H1 (cell line): ENCODE results near the gene CACNG3. TPM values are rescaled to one million over a fixed set of nuclear protein-coding genes. Genes with fewer than 3 reads are reported as not detected.

Experiments
- CTCF ChIA-PET: fragments of 300-600 bp; sonication (Branson Sonifier 250); formaldehyde crosslinking; loops from one replicate; lab custom pipeline; 2021; ENCODE audit not compliant: partially characterized antibody; lab: Charles Lee
- POLR2A ChIA-PET: fragments of 300-600 bp; sonication (Branson Sonifier 250); formaldehyde crosslinking; loops from one replicate; lab custom pipeline; 2021; ENCODE audit warnings: inconsistent platforms; ENCODE audit not compliant: partially characterized antibody; lab: Charles Lee
- DNase-seq, 2 experiments: peaks; one replicate each; pipeline versions ENCODE4 v3.0.0 to v3.0.0-alpha.2; 2010 to 2022; ENCODE audit warnings: low spot score in 2 of 2, low read depth in 1 of 2, mixed read lengths in 1 of 2
- FAIRE-seq: peaks from 2 replicates; lab custom pipeline; 2011; peaks lifted over from hg19 to GRCh38; lab: Jason Lieb, UNC
- H2AFZ ChIP-seq: 2 replicates; pipeline ENCODE4 v1.8.1; 2012; ENCODE audit warnings: low read length, inconsistent platforms
- H2AK5ac ChIP-seq: 2 replicates; pipeline ENCODE4 v1.6.1; 2013; ENCODE audit warnings: low read depth, low read length
- H2BK120ac ChIP-seq: replicated peaks from 2 replicates; pipeline ENCODE3; 2013; ENCODE audit warnings: low read depth, low read length, inconsistent platforms
- H2BK12ac ChIP-seq: 2 replicates; pipeline ENCODE4 v1.6.1; 2013; ENCODE audit warnings: low read depth, low read length
- H2BK15ac ChIP-seq: 2 replicates; pipeline ENCODE4 v1.6.1; 2013; ENCODE audit warnings: low read length
- H2BK20ac ChIP-seq: 2 replicates; pipeline ENCODE4 v1.6.1; 2013; ENCODE audit warnings: low read length
- H2BK5ac ChIP-seq: 2 replicates; pipeline ENCODE4 v1.6.1; 2013; ENCODE audit warnings: low read depth, low read length
- H3K14ac ChIP-seq: 2 replicates; pipeline ENCODE4 v1.6.1; 2013; ENCODE audit warnings: inconsistent platforms; ENCODE audit not compliant: insufficient read length
- H3K18ac ChIP-seq: 2 replicates; pipeline ENCODE4 v1.6.1; 2013; ENCODE audit warnings: low read length; ENCODE audit errors: extremely low read depth
- H3K23ac ChIP-seq: 2 replicates; pipeline ENCODE4 v1.6.1; 2013; ENCODE audit warnings: inconsistent platforms; ENCODE audit not compliant: insufficient read length
- H3K23me2 ChIP-seq: 2 replicates; pipeline ENCODE4 v1.6.1; 2013; ENCODE audit warnings: low read depth, low read length
- H3K27ac ChIP-seq: 2 replicates; pipeline ENCODE4 v1.6.1; 2011; ENCODE audit warnings: low read depth, low read length, inconsistent platforms
- H3K27me3 ChIP-seq, 4 experiments: replicated peaks in 1 of 4; 1 replicate in 1 of 4; 2 replicates in 3 of 4; pipeline versions ENCODE4 v1.6.1 to v1.8.1; 2011 to 2013; ENCODE audit warnings: low read length in 3 of 4, mild to moderate bottlenecking in 3 of 4, inconsistent platforms in 2 of 4, mixed read lengths in 2 of 4, moderate library complexity in 1 of 4; ENCODE audit not compliant: control insufficient read depth in 3 of 4, insufficient read depth in 3 of 4; ENCODE audit errors: extremely low read depth in 1 of 4
- H3K36me3 ChIP-seq, 4 experiments: 2 replicates each; pipeline versions ENCODE4 v1.6.1 to v1.8.1; 2011 to 2013; ENCODE audit warnings: mild to moderate bottlenecking in 4 of 4, low read length in 3 of 4, moderate library complexity in 2 of 4, control low read depth in 1 of 4, inconsistent platforms in 1 of 4; ENCODE audit not compliant: insufficient read depth in 4 of 4, control insufficient read depth in 2 of 4
- H3K4ac ChIP-seq: replicated peaks from 2 replicates; pipeline ENCODE3; 2013; ENCODE audit warnings: low read length, low read depth, mixed read lengths, inconsistent platforms; ENCODE audit not compliant: insufficient read length
- H3K4me1 ChIP-seq, 4 experiments: replicated peaks in 1 of 4; 1 replicate in 1 of 4; 2 replicates in 3 of 4; pipeline versions ENCODE4 v1.6.1 to v1.8.1; 2011 to 2013; ENCODE audit warnings: low read length in 3 of 4, inconsistent platforms in 2 of 4, mixed read lengths in 1 of 4; ENCODE audit not compliant: insufficient read depth in 4 of 4, control insufficient read depth in 3 of 4
- H3K4me2 ChIP-seq, 2 experiments: 2 replicates each; pipeline versions ENCODE4 v1.6.1 to v1.8.1; 2011 to 2013; ENCODE audit warnings: low read depth in 2 of 2, low read length in 2 of 2, control low read depth in 1 of 2, inconsistent platforms in 1 of 2, mild to moderate bottlenecking in 1 of 2; ENCODE audit not compliant: insufficient read depth in 1 of 2
- H3K4me3 ChIP-seq, 4 experiments: fragments of 200-600, 300-600 bp in 1 of 4; sonication (generic), shearing (Covaris generic), sonication (Bioruptor Twin) in 1 of 4; 2 replicates each; pipeline versions ENCODE4 v1.5.1 to v1.8.1; 2011 to 2016; ENCODE audit warnings: low read length in 4 of 4, low read depth in 3 of 4, control low read depth in 2 of 4, inconsistent platforms in 2 of 4, mild to moderate bottlenecking in 2 of 4, mixed read lengths in 1 of 4, moderate library complexity in 1 of 4; ENCODE audit not compliant: insufficient read depth in 2 of 4; ENCODE audit errors: extremely low read depth in 1 of 4
- H3K56ac ChIP-seq: replicated peaks from 2 replicates; pipeline ENCODE3; 2013; ENCODE audit warnings: low read depth, mild to moderate bottlenecking, mixed read lengths, low read length, inconsistent platforms; ENCODE audit not compliant: insufficient read length
- H3K79me1 ChIP-seq: 2 replicates; pipeline ENCODE4 v1.6.1; 2013; ENCODE audit warnings: low read depth, low read length, control low read depth
- H3K79me2 ChIP-seq, 2 experiments: 2 replicates each; pipeline versions ENCODE4 v1.6.1 to v1.8.1; 2012 to 2013; ENCODE audit warnings: low read length in 2 of 2, mild to moderate bottlenecking in 2 of 2, inconsistent platforms in 1 of 2; ENCODE audit not compliant: insufficient read depth in 2 of 2, control insufficient read depth in 1 of 2
- H3K9ac ChIP-seq, 4 experiments: replicated peaks in 1 of 4; 1 replicate in 1 of 4; 2 replicates in 3 of 4; pipeline versions ENCODE4 v1.6.1 to v1.8.1; 2011 to 2013; ENCODE audit warnings: low read depth in 3 of 4, low read length in 3 of 4, control low read depth in 2 of 4, mild to moderate bottlenecking in 2 of 4, moderate library complexity in 2 of 4, inconsistent platforms in 1 of 4; ENCODE audit errors: extremely low read depth in 1 of 4
- H3K9me3 ChIP-seq, 2 experiments: 2 replicates each; pipeline versions ENCODE4 v1.6.1 to v1.8.1; 2012 to 2013; ENCODE audit warnings: mild to moderate bottlenecking in 2 of 2, moderate library complexity in 2 of 2, control low read depth in 1 of 2, inconsistent platforms in 1 of 2, low read depth in 1 of 2, low read length in 1 of 2, mixed read lengths in 1 of 2; ENCODE audit not compliant: insufficient read depth in 2 of 2
- H4K20me1 ChIP-seq, 2 experiments: replicated peaks in 1 of 2; 2 replicates each; pipeline versions ENCODE3 to v1.8.1; 2011 to 2013; ENCODE audit warnings: inconsistent platforms in 2 of 2, low read length in 2 of 2, mild to moderate bottlenecking in 1 of 2; ENCODE audit not compliant: insufficient read depth in 2 of 2, control insufficient read depth in 1 of 2
- H4K5ac ChIP-seq: 2 replicates; pipeline ENCODE4 v1.6.1; 2013; ENCODE audit warnings: low read length, low read depth, mixed read lengths, inconsistent platforms; ENCODE audit not compliant: insufficient read length
- H4K8ac ChIP-seq: 2 replicates; pipeline ENCODE4 v1.8.0; 2013; ENCODE audit warnings: mild to moderate bottlenecking, moderate library complexity, low read length, inconsistent platforms; ENCODE audit not compliant: insufficient read depth; ENCODE audit errors: extremely low read depth
- H4K91ac ChIP-seq: replicated peaks from 2 replicates; pipeline ENCODE3; 2013; ENCODE audit warnings: low read length, mixed read lengths, inconsistent platforms; ENCODE audit not compliant: insufficient read length
- WGBS, 2 experiments: shearing (Covaris generic) in 1 of 2; methylation state at CpG; one replicate each; pipeline versions ENCODE4 v1.1.6 to v1.1.7; 2013 to 2015; ENCODE audit warnings: low lambda C conversion rate in 2 of 2, mixed read lengths in 2 of 2, inconsistent platforms in 1 of 2, low coverage in 1 of 2, missing lambda C conversion rate in 1 of 2; ENCODE audit not compliant: insufficient replicate concordance in 2 of 2, insufficient coverage in 1 of 2, insufficient read length in 1 of 2; ENCODE audit errors: extremely low coverage in 1 of 2, missing lambda C conversion rate in 1 of 2; 5-methylcytosine and 5-hydroxymethylcytosine counted together
- polyA plus RNA-seq, 7 experiments: library from polyadenylated mRNA; depleted of rRNA in 3 of 7; stranded (reverse) in 5 of 7; unstranded in 2 of 7; fragments of >200 nt in 5 of 7; fragments of 200-250 nt in 2 of 7; gene quantifications; 1 replicate in 5 of 7; 2 replicates in 1 of 7; 4 replicates in 1 of 7; pipeline versions ENCODE4 v1.2.1 to v1.2.3, GENCODE V29; 2011 to 2013; ENCODE audit warnings: missing spikeins in 2 of 7, mixed read lengths in 2 of 7
- total RNA-seq: library from RNA; stranded (reverse); fragmentation: NEBNext Ultra II Directional; extraction: Animal tissue kit (Norgen Biotek cat#: 25700); gene quantifications from 2 replicates; pipeline ENCODE4 v1.2.1, GENCODE V29; 2021
- TF ChIP-seq, protein P1 (sequence below): IDR thresholded peaks from 2 replicates; pipeline ENCODE4 v1.6.1; 2011; ENCODE audit warnings: low read depth, mild to moderate bottlenecking, low read length; ENCODE audit not compliant: insufficient read depth

Gene CACNG3
- total and polyA plus RNA-seq, 2 of the 8 experiments (the other 6 are each of a cell fraction or from before 2014, with no cell fraction given), result 0.12 TPM; not detected in 1

DNA sequence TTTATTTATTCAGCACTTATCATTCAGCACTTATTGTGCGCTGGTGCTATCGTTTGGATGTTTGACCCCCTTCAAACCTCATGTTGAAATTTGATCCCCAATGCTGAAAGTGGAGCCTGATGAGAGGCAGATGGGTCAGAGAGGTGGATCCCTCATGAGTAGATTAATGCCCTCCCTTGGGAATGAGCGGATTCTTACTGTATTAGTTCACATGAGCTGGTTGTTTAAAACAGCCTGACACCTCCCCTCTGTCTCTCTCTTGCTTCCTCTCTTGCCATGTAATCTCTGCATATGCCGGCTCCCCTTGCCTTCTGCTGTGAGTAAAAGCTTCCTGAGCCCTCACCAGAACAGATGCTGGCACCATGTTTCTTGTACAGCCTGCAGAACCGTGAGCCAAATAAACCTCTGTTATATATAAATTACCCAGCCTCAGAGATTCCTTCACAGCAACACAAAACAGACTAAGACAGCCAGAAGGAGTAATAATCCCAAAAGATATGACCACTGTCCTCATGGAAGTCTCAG is 111.1 kb downstream of the CACNG3 start:
- DNase-seq, result no peak

More for the DNA sequence above, 111.1 kb downstream of the CACNG3 start:
- Histone ChIP-seq H2BK12ac (no peak overlapping the region), H2BK5ac (no peak overlapping the region), H4K5ac (no peak overlapping the region), H4K20me1 (no peaks in the 10 kb centered on the region), H3K4me2 (no peak overlapping the region), H4K91ac (no peak overlapping the region), H3K4me1 (no peaks in the 10 kb centered on the region), H3K18ac (no peak overlapping the region), H3K27ac (no peak overlapping the region), H3K9ac (no peak overlapping the region), H3K27me3 (no peaks in the 10 kb centered on the region), H3K9me3 (no peaks in the 10 kb centered on the region), H2BK120ac (no peak overlapping the region), H2AFZ (no peak overlapping the region), H3K23me2 (no peaks in the 10 kb centered on the region), H3K14ac (no peak overlapping the region), H3K56ac (no peak overlapping the region), H3K4ac (no peak overlapping the region), H3K79me2 (no peaks in the 10 kb centered on the region), H3K79me1 (no peaks in the 10 kb centered on the region), H3K23ac (no peak overlapping the region), H3K4me3 (no peak overlapping the region), H4K8ac (no peak overlapping the region), H2BK20ac (no peak overlapping the region), H2AK5ac (no peak overlapping the region), H2BK15ac (no peak overlapping the region), H3K36me3 (no peaks in the 10 kb centered on the region)
- whole genome bisulfite sequencing, 2 experiments, result 92% methylated on average over 5 of the region's 5 CpGs; no CpG with 5 or more reads in 1 of the 2 experiments
- no peak for FAIRE-seq
- ChIA-PET CTCF (interaction anchor here (2.1 kb wide), 1 partner anchor 137 kb away, joined by 6 read pairs; no protein-coding TSS in a partner anchor), POLR2A (interaction anchor here (0.8 kb wide), 1 partner anchor 16 kb away, joined by 3 read pairs; no protein-coding TSS in a partner anchor)
- TF ChIP-seq, protein P1, sequence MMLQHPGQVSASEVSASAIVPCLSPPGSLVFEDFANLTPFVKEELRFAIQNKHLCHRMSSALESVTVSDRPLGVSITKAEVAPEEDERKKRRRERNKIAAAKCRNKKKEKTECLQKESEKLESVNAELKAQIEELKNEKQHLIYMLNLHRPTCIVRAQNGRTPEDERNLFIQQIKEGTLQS, result no peak
